ENCODE data around the gene USP50. TPM values are rescaled to one million over a fixed set of nuclear protein-coding genes. Genes with fewer than 3 reads are reported as not detected.
A peak's percentile ranks its signal among the peaks of the same experiment; 100 is the strongest.
"Not testable (repeated sequence)": the region's sequence is repeated elsewhere in the genome, so short reads cannot be mapped to it uniquely, and the experiment has no call there.

USP50 gene
- polyA plus RNA-seq, 3 donors from 2014 or later = not detected

DNA sequence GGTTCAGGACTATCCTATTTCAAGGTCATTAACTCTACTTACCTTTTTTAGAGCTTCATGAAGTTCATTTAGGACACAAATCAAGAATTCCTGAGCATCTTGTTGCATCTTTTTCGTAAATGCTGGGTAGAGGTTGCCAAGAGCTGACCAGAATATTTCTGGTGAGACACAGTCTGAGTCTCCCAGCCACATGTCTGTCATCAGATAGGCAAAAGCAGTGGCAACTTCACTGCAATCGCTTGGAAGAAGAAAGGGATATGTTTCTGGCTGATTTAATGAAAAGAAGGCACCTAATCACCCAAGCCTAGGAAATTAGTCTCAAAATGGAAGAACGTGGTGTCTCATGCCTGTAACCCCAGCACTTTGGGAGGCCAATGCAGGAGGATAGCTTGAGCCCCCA is 2.9 kb downstream of the USP50 start:
- H3K4me1 Mint-ChIP-seq = no peaks in the 10 kb centered on the region
- no peak for DNase-seq
- H3K27me3 Mint-ChIP-seq (ENCODE audit: low read depth in 3 of 3) = peaks cover 0 to 4% (median 2%) of the 10 kb centered on the region in 3 donors
- no peak overlapping the region for H3K4me3 Mint-ChIP-seq
- no peak overlapping the region for H3K27ac Mint-ChIP-seq
- H3K36me3 Mint-ChIP-seq = no peaks in the 10 kb centered on the region
- H3K9me3 Mint-ChIP-seq = no peaks in the 10 kb centered on the region

GRCh38 chr15:50542887-50543210 is 3.6 kb downstream of the USP50 start:
- DNase-seq = no peak
- no peaks in the 10 kb centered on the region for H3K9me3 Mint-ChIP-seq
- H3K4me1 Mint-ChIP-seq = no peaks in the 10 kb centered on the region
- H3K36me3 Mint-ChIP-seq = no peaks in the 10 kb centered on the region
- peaks cover 0 to 4% (median 2%) of the 10 kb centered on the region in 3 donors for H3K27me3 Mint-ChIP-seq (ENCODE audit: low read depth in 3 of 3)
- H3K27ac Mint-ChIP-seq = no peak overlapping the region
- no peak overlapping the region for H3K4me3 Mint-ChIP-seq

- no peak for DNase-seq
- Mint-ChIP-seq H3K9me3 (no peaks in the 10 kb centered on the region), H3K36me3 (peaks cover 0 to under 1% (median 0%) of the 10 kb centered on the region in 3 donors), H3K27me3 (ENCODE audit: low read depth in 3 of 3) (peaks cover 0 to 1% (median 0%) of the 10 kb centered on the region in 3 donors), H3K4me3 (no peak overlapping the region), H3K27ac (no peak overlapping the region), H3K4me1 (no peaks in the 10 kb centered on the region)
Observed at GRCh38 chr15:50531766-50532165, 14.7 kb downstream of the USP50 start.

DNA sequence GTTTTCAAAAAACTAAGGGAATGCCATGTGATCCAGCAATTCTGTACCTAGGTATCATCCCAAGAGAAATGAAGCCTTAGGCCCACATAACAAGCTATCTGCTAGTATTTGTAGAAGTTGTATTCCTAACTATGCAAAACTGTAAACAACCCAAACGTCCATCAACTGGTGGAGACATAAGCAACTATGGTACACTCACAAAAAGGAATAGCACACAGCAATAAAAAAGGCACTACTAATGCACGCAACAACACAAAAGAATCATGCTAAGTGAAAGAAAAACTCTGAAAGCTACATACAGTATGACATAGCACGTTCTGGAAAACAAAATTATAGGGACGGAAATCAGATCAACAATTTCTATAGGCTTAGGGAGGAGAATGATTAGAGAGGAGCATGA is 15.3 kb downstream of the USP50 start:
- no peak for DNase-seq
- no peak overlapping the region for H3K27ac Mint-ChIP-seq
- H3K4me1 Mint-ChIP-seq = no peaks in the 10 kb centered on the region
- no peak overlapping the region for H3K4me3 Mint-ChIP-seq
- H3K36me3 Mint-ChIP-seq = no peaks in the 10 kb centered on the region
- H3K9me3 Mint-ChIP-seq = no peaks in the 10 kb centered on the region
- H3K27me3 Mint-ChIP-seq (ENCODE audit: low read depth in 3 of 3) = peaks cover 0 to 1% (median 0%) of the 10 kb centered on the region in 3 donors

- Mint-ChIP-seq H3K4me3 (no peak overlapping the region), H3K4me1 (no peaks in the 10 kb centered on the region), H3K27me3 (ENCODE audit: low read depth in 3 of 3) (no peaks in the 10 kb centered on the region), H3K9me3 (no peaks in the 10 kb centered on the region), H3K36me3 (peaks cover 0 to 3% (median 0%) of the 10 kb centered on the region in 3 donors), H3K27ac (no peak overlapping the region)
- DNase-seq = no peak
Observed at GRCh38 chr15:50523851-50524251, 22.6 kb downstream of the USP50 start.

GRCh38 chr15:50519740-50520425 is 26.6 kb downstream of the USP50 start:
- no peak overlapping the region for H3K27ac Mint-ChIP-seq
- H3K4me3 Mint-ChIP-seq = no peak overlapping the region
- peaks cover 0 to 3% (median 0%) of the 10 kb centered on the region in 6 donors for H3K9me3 Mint-ChIP-seq
- no peak for DNase-seq
- H3K36me3 Mint-ChIP-seq = peaks cover 0 to 8% (median 4%) of the 10 kb centered on the region in 3 donors
- no peaks in the 10 kb centered on the region for H3K4me1 Mint-ChIP-seq
- H3K27me3 Mint-ChIP-seq (ENCODE audit: low read depth in 3 of 3) = no peaks in the 10 kb centered on the region

GRCh38 chr15:50513001-50513400 is 33.5 kb downstream of the USP50 start:
- Mint-ChIP-seq H3K27me3 (ENCODE audit: low read depth in 3 of 3) (peaks cover 0 to 2% (median 0%) of the 10 kb centered on the region in 3 donors), H3K9me3 (peaks cover 0 to 3% (median 0%) of the 10 kb centered on the region in 6 donors), H3K4me3 (no peak overlapping the region), H3K36me3 (no peaks in the 10 kb centered on the region), H3K27ac (no peak overlapping the region), H3K4me1 (no peaks in the 10 kb centered on the region)
- DNase-seq = no peak

DNA sequence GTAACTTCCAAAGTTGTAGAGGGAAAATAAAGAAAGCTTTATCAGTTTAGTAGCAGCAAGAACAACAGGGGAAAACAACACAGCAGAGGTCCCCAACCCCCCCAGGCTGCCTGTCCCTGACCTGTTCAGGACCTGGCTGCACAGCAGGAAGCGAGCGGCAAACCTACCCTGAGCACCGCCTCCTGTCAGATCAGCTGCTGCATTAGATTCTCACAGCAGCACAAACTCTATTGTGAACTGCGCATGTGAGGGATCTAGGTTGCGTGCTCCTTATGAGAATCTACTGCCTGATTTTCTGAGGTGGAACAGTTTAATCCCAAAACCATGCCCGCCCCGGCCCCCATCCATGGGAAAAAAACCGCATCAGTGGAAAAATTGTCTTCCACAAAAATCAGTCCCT is 40.3 kb downstream of the USP50 start:
- peaks cover 10 to 14% of the 10 kb centered on the region in 2 donors for H3K4me1 Mint-ChIP-seq
- DNase-seq = no peak
- peaks cover 3 to 14% (median 5%) of the 10 kb centered on the region in 3 donors for H3K36me3 Mint-ChIP-seq
- no peak overlapping the region for H3K27ac Mint-ChIP-seq
- H3K9me3 Mint-ChIP-seq = no peaks in the 10 kb centered on the region
- no peak overlapping the region for H3K4me3 Mint-ChIP-seq
- H3K27me3 Mint-ChIP-seq (ENCODE audit: low read depth in 3 of 3) = peaks cover 0 to 3% (median 2%) of the 10 kb centered on the region in 3 donors

- H3K4me1 Mint-ChIP-seq = peaks cover 10 to 14% of the 10 kb centered on the region in 2 donors
- H3K36me3 Mint-ChIP-seq = peaks cover 5 to 14% (median 5%) of the 10 kb centered on the region in 3 donors
- H3K4me3 Mint-ChIP-seq; H3K27me3 Mint-ChIP-seq (ENCODE audit: low read depth in 3 of 3); H3K9me3 Mint-ChIP-seq; DNase-seq: not testable (repeated sequence)
- peak overlapping the region in 1 of 6 donors; percentile 33 for H3K27ac Mint-ChIP-seq
Observed at GRCh38 chr15:50505656-50506055, 40.8 kb downstream of the USP50 start.

DNA sequence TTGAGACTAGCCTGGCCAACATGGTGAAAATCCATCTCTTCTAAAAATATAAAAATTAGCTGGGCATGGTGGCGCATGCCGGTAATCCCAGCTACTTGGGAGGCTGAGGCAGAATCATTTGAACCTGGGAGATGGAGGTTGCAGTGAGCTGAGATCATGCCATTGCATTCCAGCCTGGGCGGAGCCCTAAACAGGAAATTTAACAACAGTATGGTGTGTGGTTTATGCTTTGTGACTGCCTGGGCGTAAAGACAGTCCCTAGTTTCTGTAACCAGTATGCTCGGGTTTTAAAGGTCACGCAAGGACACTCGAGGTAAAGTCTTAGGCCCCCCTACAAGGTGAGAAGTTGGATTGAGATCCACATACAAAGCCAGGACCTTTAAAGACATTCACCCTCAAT is 43.3 kb downstream of the USP50 start:
- no peak for DNase-seq
- Mint-ChIP-seq H3K27ac (peak overlapping the region in 2 of 6 donors; percentile 57 to 65), H3K36me3 (peaks cover 5 to 32% (median 13%) of the 10 kb centered on the region in 3 donors), H3K9me3 (no peaks in the 10 kb centered on the region), H3K4me3 (no peak overlapping the region), H3K4me1 (peaks cover 10 to 14% of the 10 kb centered on the region in 2 donors), H3K27me3 (ENCODE audit: low read depth in 3 of 3) (peaks cover 0 to 3% (median 2%) of the 10 kb centered on the region in 3 donors)

DNA sequence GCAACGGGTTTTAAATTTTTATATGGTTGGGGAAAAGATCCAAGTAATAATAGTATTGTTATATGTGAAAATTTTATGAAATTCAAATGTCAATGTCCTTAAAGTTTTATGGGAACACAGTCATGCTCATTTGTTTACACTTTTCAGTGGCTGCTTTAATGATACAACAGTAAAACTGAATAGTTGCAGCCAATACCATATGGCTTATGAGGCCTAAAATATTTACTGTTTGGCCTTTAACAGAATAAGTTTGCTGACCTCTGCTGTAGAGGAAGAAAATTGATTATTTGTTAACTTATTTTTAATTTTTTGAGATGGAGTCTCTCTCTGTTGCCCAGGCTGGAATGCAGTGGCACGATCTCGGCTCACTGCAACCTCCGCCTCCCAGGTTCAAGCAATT is 44.7 kb downstream of the USP50 start:
- Mint-ChIP-seq H3K36me3 (peaks cover 5 to 36% (median 13%) of the 10 kb centered on the region in 3 donors), H3K27ac (no peak overlapping the region), H3K27me3 (ENCODE audit: low read depth in 3 of 3) (peaks cover 0 to 3% (median 0%) of the 10 kb centered on the region in 3 donors), H3K9me3 (no peaks in the 10 kb centered on the region), H3K4me1 (peaks cover 10 to 14% of the 10 kb centered on the region in 2 donors), H3K4me3 (no peak overlapping the region)
- DNase-seq = no peak

- Mint-ChIP-seq H3K9me3 (no peaks in the 10 kb centered on the region), H3K36me3 (peaks cover 11 to 43% (median 19%) of the 10 kb centered on the region in 3 donors), H3K4me3 (no peak overlapping the region), H3K27me3 (ENCODE audit: low read depth in 3 of 3) (peaks cover 0 to 3% (median 0%) of the 10 kb centered on the region in 3 donors), H3K4me1 (peaks cover 10 to 14% of the 10 kb centered on the region in 2 donors), H3K27ac (peak overlapping the region in 1 of 6 donors; percentile 58)
- no peak for DNase-seq
Observed at GRCh38 chr15:50500352-50500751, 46.1 kb downstream of the USP50 start.

GRCh38 chr15:50496692-50497091 is 49.8 kb downstream of the USP50 start:
- no peak overlapping the region for H3K27ac Mint-ChIP-seq
- peaks cover 17 to 58% (median 29%) of the 10 kb centered on the region in 3 donors for H3K36me3 Mint-ChIP-seq
- H3K9me3 Mint-ChIP-seq = no peaks in the 10 kb centered on the region
- H3K4me3 Mint-ChIP-seq = no peak overlapping the region
- H3K4me1 Mint-ChIP-seq = no peaks in the 10 kb centered on the region
- DNase-seq = no peak
- H3K27me3 Mint-ChIP-seq (ENCODE audit: low read depth in 3 of 3) = peaks cover 0 to 3% (median 0%) of the 10 kb centered on the region in 3 donors

DNA sequence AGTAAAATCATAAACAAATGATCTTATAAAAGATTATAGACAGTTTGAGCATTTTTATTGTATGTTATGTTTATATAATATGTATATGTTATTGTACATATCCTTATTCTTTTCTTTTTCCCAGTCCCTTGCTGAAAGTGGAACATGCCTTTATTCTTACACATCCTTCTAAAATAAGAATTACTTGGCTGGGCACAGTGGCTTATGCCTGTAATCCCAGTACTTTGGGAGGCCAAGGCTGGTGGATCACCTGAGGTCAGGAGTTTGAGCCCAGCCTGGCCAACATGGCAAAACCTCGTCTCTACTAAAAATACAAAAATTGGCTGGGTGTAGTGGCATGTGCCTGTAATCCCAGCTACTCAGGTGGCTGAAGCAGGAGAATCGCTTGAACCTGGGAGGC is 51.9 kb downstream of the USP50 start:
- not testable (repeated sequence) for H3K4me1 Mint-ChIP-seq; H3K27me3 Mint-ChIP-seq (ENCODE audit: low read depth in 3 of 3); H3K27ac Mint-ChIP-seq; H3K4me3 Mint-ChIP-seq; DNase-seq; H3K9me3 Mint-ChIP-seq
- peaks cover 24 to 65% (median 32%) of the 10 kb centered on the region in 3 donors for H3K36me3 Mint-ChIP-seq

DNA sequence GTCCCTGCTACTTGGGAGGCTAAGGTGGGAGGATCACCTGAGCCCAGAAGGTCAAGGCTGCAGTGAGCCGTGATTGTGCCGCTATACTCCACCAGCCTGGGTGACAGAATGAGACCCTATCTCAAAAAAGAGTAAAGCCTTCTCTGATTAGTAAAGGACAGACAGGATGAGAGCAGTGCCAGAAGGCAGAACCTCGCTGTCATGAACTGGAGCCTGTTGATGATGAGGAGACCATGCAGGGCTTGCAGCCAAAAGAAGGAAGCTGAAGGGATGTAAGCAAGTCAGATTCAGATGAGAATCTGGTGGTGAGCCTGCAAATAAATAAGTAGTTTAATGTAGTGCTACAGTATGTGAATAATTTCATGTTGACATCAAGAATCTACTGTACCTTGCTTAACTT is 52.8 kb downstream of the USP50 start:
- peaks cover 28 to 60% (median 32%) of the 10 kb centered on the region in 3 donors for H3K36me3 Mint-ChIP-seq
- no peak for DNase-seq
- no peaks in the 10 kb centered on the region for H3K4me1 Mint-ChIP-seq
- peaks cover 0 to 3% (median 0%) of the 10 kb centered on the region in 3 donors for H3K27me3 Mint-ChIP-seq (ENCODE audit: low read depth in 3 of 3)
- no peak overlapping the region for H3K27ac Mint-ChIP-seq
- no peak overlapping the region for H3K4me3 Mint-ChIP-seq
- H3K9me3 Mint-ChIP-seq = no peaks in the 10 kb centered on the region

Data from immature natural killer cell (primary cell).